SJSA1 (cell line): ENCODE results near the gene NOX5. TPM values are rescaled to one million over a fixed set of nuclear protein-coding genes. Genes with fewer than 3 reads are reported as not detected.
A peak's percentile ranks its signal among the peaks of the same experiment; 100 is the strongest.

Source experiments
- DNase-seq, 2 experiments: peaks; one replicate each; pipeline ENCODE4 v3.0.0-alpha.2; 2015 to 2020; ENCODE audit warnings: low spot score in 2 of 2, low read depth in 1 of 2
- H3K27ac ChIP-seq: fragments of 250-450 bp; sonication (Bioruptor Pico); 2 replicates; pipeline ENCODE4 v1.5.1; 2020; ENCODE audit warnings: mild to moderate bottlenecking, moderate library complexity
- H3K27me3 ChIP-seq: fragments of 250-450 bp; sonication (Bioruptor Pico); replicated peaks from 2 replicates; pipeline ENCODE4 v1.5.1; 2020; ENCODE audit warnings: mild to moderate bottlenecking, moderate library complexity
- H3K36me3 ChIP-seq: fragments of 250-450 bp; sonication (Bioruptor Pico); 2 replicates; pipeline ENCODE4 v1.5.1; 2020; ENCODE audit warnings: mild to moderate bottlenecking
- H3K4me1 ChIP-seq: fragments of 250-450 bp; sonication (Bioruptor Pico); replicated peaks from 2 replicates; pipeline ENCODE4 v1.6.1; 2021; ENCODE audit warnings: mild to moderate bottlenecking
- H3K4me3 ChIP-seq: fragments of 250-450 bp; sonication (Bioruptor Pico); 2 replicates; pipeline ENCODE4 v1.5.1; 2020; ENCODE audit warnings: mild to moderate bottlenecking
- H3K9me3 ChIP-seq: fragments of 250-450 bp; sonication (Bioruptor Pico); replicated peaks from 2 replicates; pipeline ENCODE4 v1.5.1; 2020; ENCODE audit warnings: mild to moderate bottlenecking
- total RNA-seq: library from RNA; depleted of rRNA; stranded (reverse); fragments of >200 nt; shearing (Covaris generic); gene quantifications from 2 replicates; pipeline ENCODE4 v1.2.3, GENCODE V29; 2014

NOX5 gene
- total RNA-seq, 1 experiment from 2014 or later: not detected

GRCh38 chr15:69015591-69015990, 1.1 kb downstream of the NOX5 start:
- H3K36me3 ChIP-seq: no peaks in the 10 kb centered on the region
- no peak overlapping the region for H3K4me3 ChIP-seq
- no peaks in the 10 kb centered on the region for H3K9me3 ChIP-seq
- 0 out of 2 replicates have a peak, but pooled peaks cover 7% of the 10 kb centered on the region for H3K27me3 ChIP-seq
- H3K4me1 ChIP-seq: no peaks in the 10 kb centered on the region
- DNase-seq: no peak
- H3K27ac ChIP-seq: no peak overlapping the region

DNA sequence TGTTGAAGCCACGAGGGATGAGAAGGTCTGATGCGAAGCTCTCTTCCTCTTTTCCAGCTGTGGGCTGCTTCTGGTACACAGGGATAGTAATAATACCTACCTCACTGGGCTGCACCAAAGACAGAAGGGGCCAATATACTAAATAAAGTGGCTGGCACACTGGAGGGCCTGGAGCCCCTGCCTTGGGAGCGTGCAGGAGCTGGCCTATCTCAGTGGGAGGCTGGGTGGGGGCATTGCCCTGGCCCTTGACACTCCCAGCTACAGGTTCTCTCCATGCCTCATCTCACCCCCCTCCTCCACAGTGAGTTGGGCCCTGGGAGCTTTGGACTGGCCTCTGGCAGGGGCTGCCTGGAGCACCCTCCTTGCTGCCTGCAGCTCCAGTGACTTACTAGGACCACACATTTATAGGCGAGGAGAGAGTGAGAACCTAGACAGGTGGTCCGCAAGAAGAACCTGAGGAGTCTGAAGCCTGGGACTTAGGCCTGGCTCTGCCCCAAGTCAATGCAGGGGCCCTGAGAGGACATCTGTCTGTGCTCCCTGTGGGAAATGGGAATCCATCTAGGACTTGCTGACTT, 1.6 kb downstream of the NOX5 start:
- H3K9me3 ChIP-seq: no peaks in the 10 kb centered on the region
- H3K36me3 ChIP-seq: no peaks in the 10 kb centered on the region
- H3K4me3 ChIP-seq: no peak overlapping the region
- H3K27me3 ChIP-seq: 0 out of 2 replicates have a peak, but pooled peaks cover 7% of the 10 kb centered on the region
- no peak overlapping the region for H3K27ac ChIP-seq
- H3K4me1 ChIP-seq: no peaks in the 10 kb centered on the region
- no peak for DNase-seq

DNA sequence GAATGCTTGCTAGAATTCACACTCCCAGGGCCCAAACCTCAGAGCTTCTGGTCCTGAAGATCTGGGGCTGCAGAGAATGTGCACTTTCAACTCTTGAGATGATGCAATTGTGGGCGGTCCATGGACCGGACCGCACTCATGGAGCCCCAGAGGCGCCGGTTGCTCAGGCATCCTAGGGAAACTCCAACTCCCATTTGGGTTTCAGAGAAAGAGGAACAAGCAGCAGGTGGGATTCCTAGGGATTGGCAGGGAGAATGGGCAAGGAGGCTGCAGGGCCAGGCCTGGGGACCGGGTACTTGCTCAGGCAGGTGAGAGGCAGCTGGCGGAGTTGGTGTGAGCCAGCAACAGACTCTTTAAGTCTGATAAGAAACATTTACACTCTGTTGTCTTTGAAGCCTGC, 3.5 kb downstream of the NOX5 start:
- Histone ChIP-seq H3K36me3 (no peaks in the 10 kb centered on the region), H3K9me3 (no peaks in the 10 kb centered on the region), H3K27me3 (peaks cover 10% of the 10 kb centered on the region; the same call in 1 of the 2 replicates), H3K4me1 (no peaks in the 10 kb centered on the region), H3K4me3 (no peak overlapping the region), H3K27ac (no peak overlapping the region)
- no peak for DNase-seq

DNA sequence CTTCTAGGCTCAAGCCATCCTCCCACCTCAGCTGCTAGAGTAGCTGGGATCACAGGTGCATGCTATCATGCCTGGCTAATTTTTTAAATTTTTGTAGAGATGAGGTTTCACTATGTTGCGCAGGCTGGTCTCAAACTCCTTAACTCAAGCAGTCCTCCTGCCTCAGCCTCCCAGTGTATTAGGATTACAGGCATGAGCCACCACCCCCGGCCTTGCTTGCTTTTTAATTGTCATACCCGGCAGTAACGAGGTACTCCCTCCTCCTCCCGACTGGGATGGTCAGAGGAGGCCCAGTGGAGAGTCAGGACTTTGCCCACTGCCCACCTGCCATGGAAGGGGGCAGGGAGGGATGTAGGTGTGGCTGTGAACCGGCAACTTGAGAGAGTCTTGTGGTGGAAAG, 4.5 kb downstream of the NOX5 start:
- Histone ChIP-seq H3K9me3 (no peaks in the 10 kb centered on the region), H3K4me3 (no peak overlapping the region), H3K36me3 (no peaks in the 10 kb centered on the region), H3K27ac (no peak overlapping the region), H3K27me3 (peaks cover 10% of the 10 kb centered on the region; the same call in 1 of the 2 replicates), H3K4me1 (no peaks in the 10 kb centered on the region)
- DNase-seq: no peak

DNA sequence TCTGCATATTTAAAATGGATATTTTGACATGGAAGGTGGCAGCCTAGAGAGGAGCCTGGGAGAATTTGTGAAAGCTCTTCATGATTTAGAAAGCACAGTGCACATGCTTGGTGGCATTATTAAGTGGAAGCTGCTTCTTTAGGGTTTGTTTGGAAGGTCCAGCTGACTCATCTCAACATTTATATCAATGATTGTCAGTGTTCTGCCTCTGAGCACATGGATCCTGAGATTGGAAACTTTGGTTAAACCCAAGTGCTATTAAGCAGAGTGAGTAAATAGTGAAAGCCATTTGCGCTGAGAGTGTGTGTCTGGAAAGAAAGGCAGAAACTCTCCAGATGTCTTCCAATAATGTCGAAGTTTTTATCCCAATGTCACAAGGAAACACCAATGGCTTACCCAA, 7.4 kb downstream of the NOX5 start:
- no peak for DNase-seq

GRCh38 chr15:69025320-69025719, 10.8 kb downstream of the NOX5 start:
- DNase-seq: no peak
- no peak overlapping the region for H3K27ac ChIP-seq

More for the DNA sequence above, 7.4 kb downstream of the NOX5 start:
- peaks cover 10% of the 10 kb centered on the region for H3K27me3 ChIP-seq
- H3K9me3 ChIP-seq: no peaks in the 10 kb centered on the region
- no peak overlapping the region for H3K27ac ChIP-seq
- H3K4me1 ChIP-seq: no peaks in the 10 kb centered on the region
- no peaks in the 10 kb centered on the region for H3K36me3 ChIP-seq
- no peak overlapping the region for H3K4me3 ChIP-seq

GRCh38 chr15:69026355-69026754, 11.9 kb downstream of the NOX5 start:
- no peak for DNase-seq
- Histone ChIP-seq H3K9me3 (no peaks in the 10 kb centered on the region), H3K4me3 (no peak overlapping the region), H3K4me1 (no peaks in the 10 kb centered on the region; the same call in 1 of the 2 replicates), H3K27ac (no peak overlapping the region), H3K27me3 (peaks cover 10% of the 10 kb centered on the region), H3K36me3 (no peaks in the 10 kb centered on the region)

More at GRCh38 chr15:69025320-69025719, 10.8 kb downstream of the NOX5 start:
- H3K4me1 ChIP-seq: no peaks in the 10 kb centered on the region
- H3K36me3 ChIP-seq: no peaks in the 10 kb centered on the region
- H3K9me3 ChIP-seq: no peaks in the 10 kb centered on the region
- H3K27me3 ChIP-seq: peaks cover 7% of the 10 kb centered on the region
- H3K4me3 ChIP-seq: no peak overlapping the region

- Histone ChIP-seq H3K4me1 (peaks cover 3% of the 10 kb centered on the region; the same call in 1 of the 2 replicates), H3K27me3 (peaks cover 7% of the 10 kb centered on the region), H3K9me3 (no peaks in the 10 kb centered on the region), H3K27ac (no peak overlapping the region), H3K36me3 (no peaks in the 10 kb centered on the region), H3K4me3 (no peak overlapping the region)
- DNase-seq: no peak
Observed at GRCh38 chr15:69027976-69028518, 13.6 kb downstream of the NOX5 start.

DNA sequence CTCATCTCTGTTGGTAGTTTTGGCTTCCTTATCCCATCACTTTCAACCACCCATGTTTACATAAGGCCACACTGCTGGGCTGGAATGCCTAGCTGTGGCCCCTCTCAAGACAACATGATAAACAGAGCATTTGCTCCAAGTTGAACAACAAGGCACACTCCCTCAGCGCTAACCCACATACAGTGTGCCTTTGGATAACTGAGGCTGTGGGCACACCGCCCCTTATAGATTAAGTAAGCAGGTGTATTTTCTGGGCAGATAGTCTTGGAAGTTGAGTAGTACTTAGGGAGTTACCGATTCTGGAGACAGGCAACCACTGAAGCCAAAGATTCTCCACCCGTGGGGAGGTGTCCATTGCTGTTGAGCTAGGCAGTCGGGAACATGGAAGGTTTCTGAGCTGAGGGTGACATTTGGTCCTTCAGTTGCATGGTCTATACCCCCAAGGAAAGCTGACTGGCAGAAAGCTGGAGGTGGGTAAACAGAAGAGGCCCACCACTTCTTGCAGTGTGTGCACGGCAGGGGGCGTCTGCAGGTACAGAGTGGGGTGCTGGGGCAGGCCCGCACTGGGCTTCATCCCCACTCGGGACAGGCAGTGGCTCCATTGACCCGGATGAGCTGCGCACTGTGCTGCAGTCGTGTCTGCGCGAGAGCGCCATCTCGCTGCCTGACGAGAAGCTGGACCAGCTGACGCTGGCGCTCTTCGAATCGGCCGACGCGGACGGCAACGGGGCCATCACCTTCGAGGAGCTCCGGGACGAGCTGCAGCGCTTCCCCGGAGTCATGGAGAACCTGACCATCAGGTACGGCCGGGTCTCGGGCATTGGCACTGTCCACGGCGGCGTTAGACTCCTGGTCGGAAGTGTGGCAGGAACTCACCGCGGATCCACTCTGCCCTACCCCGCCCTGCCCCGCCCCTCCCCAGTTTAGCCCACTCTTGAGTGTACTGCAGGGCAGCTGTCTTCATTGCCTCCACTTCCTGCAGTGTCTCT, 16.8 kb downstream of the NOX5 start:
- Histone ChIP-seq H3K27ac (no peak overlapping the region), H3K4me1 (peaks cover 10% of the 10 kb centered on the region), H3K9me3 (no peaks in the 10 kb centered on the region), H3K27me3 (peaks cover 7% of the 10 kb centered on the region; the same call in 1 of the 2 replicates), H3K4me3 (0 out of 2 replicates have a peak overlapping the region, but pooled peaks have one; percentile 11), H3K36me3 (no peaks in the 10 kb centered on the region)
- peak in 1 of 2 experiments; percentile 44 for DNase-seq

GRCh38 chr15:69032031-69032430, 17.5 kb downstream of the NOX5 start:
- Histone ChIP-seq H3K36me3 (no peaks in the 10 kb centered on the region), H3K27ac (no peak overlapping the region), H3K4me3 (no peak overlapping the region), H3K9me3 (no peaks in the 10 kb centered on the region), H3K27me3 (peaks cover 7% of the 10 kb centered on the region; the same call in 1 of the 2 replicates), H3K4me1 (peaks cover 10% of the 10 kb centered on the region)
- no peak for DNase-seq

- Histone ChIP-seq H3K27ac (no peak overlapping the region), H3K27me3 (peaks cover 7% of the 10 kb centered on the region; the same call in 1 of the 2 replicates), H3K36me3 (no peaks in the 10 kb centered on the region), H3K9me3 (no peaks in the 10 kb centered on the region), H3K4me1 (peaks cover 10% of the 10 kb centered on the region), H3K4me3 (no peak overlapping the region)
- peak in 1 of 2 experiments; percentile 34 for DNase-seq
Observed at GRCh38 chr15:69032703-69033373, 18.3 kb downstream of the NOX5 start.

- Histone ChIP-seq H3K9me3 (no peaks in the 10 kb centered on the region), H3K36me3 (no peaks in the 10 kb centered on the region), H3K4me3 (no peak overlapping the region), H3K4me1 (peaks cover 10% of the 10 kb centered on the region), H3K27ac (no peak overlapping the region), H3K27me3 (0 out of 2 replicates have a peak, but pooled peaks cover 3% of the 10 kb centered on the region)
- peak in 1 of 2 experiments; percentile 42 for DNase-seq
Observed at GRCh38 chr15:69034352-69034751, 19.9 kb downstream of the NOX5 start.

DNA sequence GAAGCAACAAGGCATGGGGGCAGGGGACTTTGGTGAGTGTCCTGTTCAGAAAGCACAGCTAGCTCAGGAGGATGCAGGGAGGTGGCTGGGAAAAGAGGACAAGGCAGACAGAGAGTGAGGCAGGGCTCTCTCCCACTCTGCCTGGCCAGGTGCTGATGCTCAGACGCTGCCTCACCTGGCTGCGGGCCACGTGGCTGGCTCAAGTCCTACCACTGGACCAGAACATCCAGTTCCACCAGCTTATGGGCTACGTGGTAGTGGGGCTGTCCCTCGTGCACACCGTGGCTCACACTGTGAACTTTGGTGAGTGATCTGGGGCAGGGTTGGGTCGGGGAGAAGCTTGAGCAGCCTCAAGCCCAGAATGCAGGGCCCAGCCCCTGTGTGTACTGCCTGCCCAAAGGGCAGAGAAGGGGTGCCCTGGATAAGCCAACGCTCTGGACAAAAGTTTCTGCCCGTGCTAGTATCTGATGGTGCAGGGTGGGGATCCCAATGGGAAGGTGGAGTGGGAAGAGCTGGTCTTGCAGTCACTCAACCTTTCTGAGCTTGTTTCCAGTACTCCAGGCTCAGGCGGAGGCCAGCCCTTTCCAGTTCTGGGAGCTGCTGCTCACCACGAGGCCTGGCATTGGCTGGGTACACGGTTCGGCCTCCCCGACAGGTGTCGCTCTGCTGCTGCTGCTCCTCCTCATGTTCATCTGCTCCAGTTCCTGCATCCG, 20.9 kb downstream of the NOX5 start:
- no peaks in the 10 kb centered on the region for H3K36me3 ChIP-seq
- no peak for DNase-seq
- no peak overlapping the region for H3K27ac ChIP-seq
- H3K27me3 ChIP-seq: 0 out of 2 replicates have a peak, but pooled peaks cover 6% of the 10 kb centered on the region
- H3K4me3 ChIP-seq: no peak overlapping the region
- H3K4me1 ChIP-seq: peaks cover 10% of the 10 kb centered on the region
- no peaks in the 10 kb centered on the region for H3K9me3 ChIP-seq
